GM18499 (cell line): ENCODE results near the gene GABRR3.
A peak's percentile ranks its signal among the peaks of the same experiment; 100 is the strongest.
"Not testable (repeated sequence)": the region's sequence is repeated elsewhere in the genome, so short reads cannot be mapped to it uniquely, and the experiment has no call there.

Experiments
- ATAC-seq: cut with Tn5 transposase; IDR thresholded peaks from one replicate; pipeline ENCODE4 v1.9.1; 2021; ENCODE audit warnings: moderate number of reproducible peaks; ENCODE audit not compliant: insufficient read depth, unreplicated experiment

The GABRR3 gene

GRCh38 chr3:98022978-98023820 lies 11.9 kb downstream of the GABRR3 start:
- peak; percentile 56 for ATAC-seq

- no peak for ATAC-seq
Measured at GRCh38 chr3:98021830-98022560, 13.1 kb downstream of the GABRR3 start.

- ATAC-seq: no peak
Measured at GRCh38 chr3:98020412-98020811, 14.7 kb downstream of the GABRR3 start.

GRCh38 chr3:98018301-98018700 lies 16.8 kb downstream of the GABRR3 start:
- no peak for ATAC-seq

- no peak for ATAC-seq
Measured at GRCh38 chr3:98014268-98014585, 20.9 kb downstream of the GABRR3 start.

- ATAC-seq: no peak
Measured at GRCh38 chr3:98013411-98014267, 21.5 kb downstream of the GABRR3 start.

- ATAC-seq: no peak
Measured at GRCh38 chr3:98012979-98013378, 22.1 kb downstream of the GABRR3 start.

GRCh38 chr3:98010883-98011449 lies 24.1 kb downstream of the GABRR3 start:
- not testable (repeated sequence) for ATAC-seq

GRCh38 chr3:98010194-98010882 lies 24.8 kb downstream of the GABRR3 start:
- no peak for ATAC-seq

GRCh38 chr3:98008855-98009254 lies 26.3 kb downstream of the GABRR3 start:
- ATAC-seq: peak; percentile 49

- no peak for ATAC-seq
Measured at GRCh38 chr3:98005438-98005837, 29.7 kb downstream of the GABRR3 start.

- no peak for ATAC-seq
Measured at GRCh38 chr3:98004721-98005120, 30.4 kb downstream of the GABRR3 start.

GRCh38 chr3:98003306-98003969 lies 31.7 kb downstream of the GABRR3 start:
- peak; percentile 58 for ATAC-seq

- ATAC-seq: no peak
Measured at GRCh38 chr3:98002717-98003116, 32.4 kb downstream of the GABRR3 start.

GRCh38 chr3:97999994-98000393 lies 35.1 kb downstream of the GABRR3 start:
- ATAC-seq: no peak

GRCh38 chr3:97999103-97999502 lies 36.0 kb downstream of the GABRR3 start:
- no peak for ATAC-seq

- no peak for ATAC-seq
Measured at GRCh38 chr3:97996988-97997387, 38.1 kb downstream of the GABRR3 start.

GRCh38 chr3:97994328-97994945 lies 40.7 kb downstream of the GABRR3 start:
- no peak for ATAC-seq

- no peak for ATAC-seq
Measured at GRCh38 chr3:97993526-97993925, 41.6 kb downstream of the GABRR3 start.
